CD4-positive, alpha-beta T cell treated with Interleukin-21 for 1 hour (primary cell): Measurements from ENCODE around the gene AKAP12.
"Not testable (repeated sequence)": the region's sequence is repeated elsewhere in the genome, so short reads cannot be mapped to it uniquely, and the experiment has no call there.

Source experiments
- DNase-seq: peaks from one replicate; pipeline ENCODE4 v3.0.0-alpha.2; 2020

The AKAP12 gene

GRCh38 chr6:151288712-151289398 lies 49.1 kb downstream of the AKAP12 start:
- DNase-seq, result no peak

GRCh38 chr6:151289399-151290007 lies 49.7 kb downstream of the AKAP12 start:
- DNase-seq, result no peak

DNA sequence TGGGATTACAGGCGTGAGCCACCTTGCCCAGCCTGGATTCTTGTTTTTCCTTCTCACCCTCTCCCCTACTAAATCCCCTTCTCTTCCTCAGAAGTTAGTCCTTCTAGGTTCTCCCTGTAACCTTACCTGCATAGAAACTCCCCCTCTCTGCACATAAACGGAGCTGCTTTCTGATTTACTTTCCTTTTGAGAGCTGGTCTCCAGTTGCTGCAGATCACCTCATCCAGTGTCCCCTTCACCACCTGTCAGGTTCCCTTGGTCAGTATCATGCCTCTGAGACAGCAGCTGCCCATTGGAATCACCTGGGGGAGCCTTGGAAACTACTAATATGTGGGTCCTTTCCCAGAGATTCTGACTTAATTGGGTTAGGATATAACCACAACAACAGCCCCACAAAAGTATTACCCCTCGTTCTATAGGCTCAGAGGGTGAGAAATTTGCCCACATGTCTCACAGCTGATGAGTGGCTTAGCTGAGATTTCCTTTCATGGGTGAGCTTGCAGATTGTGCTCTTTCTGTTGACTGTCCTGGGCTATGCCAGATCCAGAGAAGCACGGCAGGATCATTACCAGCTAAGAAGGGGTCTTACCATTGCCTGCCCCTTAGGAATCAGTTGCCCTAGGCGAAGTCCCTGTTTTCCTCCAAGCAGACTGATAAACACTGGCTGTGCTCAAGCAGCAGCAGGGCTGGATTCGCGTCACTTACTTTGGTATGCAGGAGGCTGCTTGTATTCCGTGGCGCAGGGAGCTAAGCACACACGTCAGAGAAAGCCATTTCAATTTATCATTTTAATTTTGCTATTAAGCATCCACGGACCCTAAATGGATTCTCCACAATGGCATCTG lies 51.3 kb downstream of the AKAP12 start:
- no peak for DNase-seq

- DNase-seq, result no peak
These were observed 51.9 kb downstream of the AKAP12 start for GRCh38 chr6:151291722-151292059.

- no peak for DNase-seq
These were observed 53.4 kb downstream of the AKAP12 start for GRCh38 chr6:151292974-151293687.

DNA sequence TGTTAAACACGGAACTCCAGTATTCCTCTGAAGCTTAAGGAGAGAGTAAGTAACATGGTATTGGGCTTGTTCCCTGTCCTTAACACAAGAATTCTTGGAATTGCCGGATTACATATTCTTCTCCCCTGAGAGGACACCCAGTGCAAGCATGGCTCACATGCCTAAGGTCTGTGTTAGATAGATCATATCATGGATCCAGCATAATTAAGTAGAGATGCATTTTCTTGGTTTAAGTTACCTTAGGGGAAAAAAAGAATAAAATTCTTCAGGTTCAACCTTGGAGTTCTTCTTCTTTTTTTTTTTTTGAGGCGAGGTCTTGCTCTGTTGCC lies 53.9 kb downstream of the AKAP12 start:
- no peak for DNase-seq

DNA sequence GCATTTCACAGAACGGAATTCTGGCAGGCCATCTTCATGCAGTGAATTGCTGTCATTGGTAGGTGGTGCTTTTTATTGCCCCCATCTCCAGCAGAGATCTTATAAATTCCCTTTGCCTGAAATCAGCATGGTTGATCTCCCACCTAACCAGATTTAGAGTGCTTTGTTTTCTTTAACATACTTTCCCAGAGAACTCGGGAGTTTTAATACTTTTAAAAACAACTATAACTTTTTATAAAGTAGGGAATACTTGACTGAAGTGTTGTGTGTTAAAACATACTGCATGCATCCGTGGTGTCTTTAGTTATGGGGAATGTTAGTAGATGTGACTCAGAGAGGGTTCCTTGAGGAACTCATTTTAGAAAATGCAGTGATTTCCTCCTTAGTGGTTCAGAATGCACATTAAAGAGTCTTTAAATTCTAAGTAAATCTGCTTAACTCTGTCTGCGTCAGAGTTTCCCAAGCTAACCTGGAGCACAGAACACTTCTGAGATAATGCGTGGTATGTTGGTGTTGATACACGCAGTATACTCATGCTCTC lies 54.9 kb downstream of the AKAP12 start:
- DNase-seq, result no peak

GRCh38 chr6:151297886-151298285 lies 58.1 kb downstream of the AKAP12 start:
- no peak for DNase-seq

DNA sequence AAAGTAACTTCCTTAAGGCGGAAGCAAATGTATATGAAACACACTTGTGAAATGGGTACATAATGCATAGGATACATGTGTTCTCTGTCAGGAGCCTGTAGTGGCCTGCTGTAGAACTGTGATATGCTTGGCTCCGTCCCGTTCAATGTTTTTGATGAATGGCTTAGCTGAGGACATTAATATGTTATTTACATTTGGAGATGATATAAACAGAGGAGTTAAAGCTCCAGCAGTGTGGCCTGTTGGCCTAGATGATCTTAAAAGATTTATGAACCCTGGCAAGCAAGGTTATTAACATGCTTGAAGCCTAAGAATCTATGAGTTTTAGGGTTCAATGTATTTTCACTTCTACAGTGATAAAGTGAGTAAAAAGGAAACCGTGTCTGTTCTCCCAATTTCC lies 59.2 kb downstream of the AKAP12 start:
- no peak for DNase-seq

- no peak for DNase-seq
These were observed 60.7 kb downstream of the AKAP12 start for GRCh38 chr6:151300267-151300991.

DNA sequence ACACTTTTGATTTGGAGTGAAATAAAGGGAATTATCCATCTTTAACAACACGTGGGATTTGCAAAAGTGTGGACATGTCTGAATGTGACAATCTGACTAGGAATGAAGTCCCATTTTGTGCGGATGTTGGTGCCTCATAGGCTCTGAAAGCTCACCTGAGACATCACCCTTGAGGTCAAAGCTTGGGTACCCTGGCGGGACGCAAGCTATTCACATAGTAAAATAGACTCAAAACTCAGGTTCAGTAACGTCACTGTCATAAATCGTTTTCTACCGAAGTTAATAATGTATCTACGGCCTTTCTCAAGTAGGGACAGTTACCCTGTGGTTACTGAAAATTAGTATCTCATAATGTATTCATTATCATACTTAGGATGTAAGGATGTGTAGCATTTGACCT lies 61.8 kb downstream of the AKAP12 start:
- DNase-seq, result no peak

DNA sequence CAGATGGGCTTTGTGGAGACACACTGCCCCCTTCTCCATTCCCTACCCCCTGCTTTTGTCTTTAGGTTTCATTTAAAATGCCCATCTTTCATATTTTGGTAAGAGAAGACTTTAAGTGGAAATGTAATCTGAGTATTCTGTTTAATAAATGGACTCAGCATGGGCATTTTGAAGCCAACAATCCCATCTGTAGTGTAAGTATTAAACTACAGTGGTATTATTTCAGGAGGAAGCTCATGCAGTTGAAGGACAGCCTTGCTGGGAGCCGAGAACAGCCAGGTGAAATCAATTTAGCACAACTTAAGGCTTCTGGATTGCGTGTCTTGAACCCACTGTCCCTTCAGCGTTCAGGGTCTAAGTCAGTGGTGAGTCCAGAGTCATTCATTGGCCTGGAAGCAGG lies 63.5 kb downstream of the AKAP12 start:
- DNase-seq, result no peak

DNA sequence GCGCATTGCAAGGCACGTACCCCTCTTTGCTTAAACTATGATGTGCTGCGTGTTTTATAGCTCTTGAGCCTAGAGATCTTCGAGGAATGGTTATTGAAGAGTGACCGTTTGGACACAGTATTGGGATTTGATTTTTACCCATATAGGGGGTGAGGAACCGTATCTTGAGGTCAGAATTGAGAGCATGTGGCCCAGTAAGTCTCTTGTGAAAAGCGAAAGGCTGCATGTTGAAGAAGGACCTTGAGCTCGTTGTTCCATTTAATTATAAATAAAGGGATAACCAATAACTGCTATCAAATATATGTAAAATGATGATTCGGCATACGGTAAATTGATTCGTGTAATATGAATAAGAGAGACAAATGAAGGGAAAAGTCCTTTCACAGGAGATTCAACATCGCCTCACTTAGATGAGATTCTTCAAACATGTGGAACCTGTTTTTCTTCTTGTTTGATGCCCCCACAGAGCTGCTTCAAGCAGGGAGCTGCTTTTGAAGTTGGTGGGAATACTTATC lies 66.6 kb downstream of the AKAP12 start:
- no peak for DNase-seq

DNA sequence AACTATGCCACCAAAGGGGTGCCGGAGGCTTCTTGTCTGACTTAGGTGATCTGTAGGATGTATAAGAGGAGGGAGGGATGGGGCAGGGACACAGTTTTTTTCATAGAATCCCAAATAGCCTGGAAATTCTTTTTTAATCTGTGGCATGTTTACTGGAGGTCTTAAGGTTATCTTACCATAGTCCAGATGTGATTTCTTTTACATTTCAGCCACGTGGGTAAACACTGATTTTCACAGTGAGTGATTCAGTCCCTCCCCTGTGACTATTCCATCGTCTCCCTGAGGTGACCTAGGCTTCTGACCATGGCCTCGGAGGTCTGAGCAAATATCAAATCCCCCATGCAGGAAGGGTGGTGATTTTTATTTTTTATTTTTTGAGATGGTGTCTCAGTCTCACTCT lies 67.7 kb downstream of the AKAP12 start:
- no peak for DNase-seq

DNA sequence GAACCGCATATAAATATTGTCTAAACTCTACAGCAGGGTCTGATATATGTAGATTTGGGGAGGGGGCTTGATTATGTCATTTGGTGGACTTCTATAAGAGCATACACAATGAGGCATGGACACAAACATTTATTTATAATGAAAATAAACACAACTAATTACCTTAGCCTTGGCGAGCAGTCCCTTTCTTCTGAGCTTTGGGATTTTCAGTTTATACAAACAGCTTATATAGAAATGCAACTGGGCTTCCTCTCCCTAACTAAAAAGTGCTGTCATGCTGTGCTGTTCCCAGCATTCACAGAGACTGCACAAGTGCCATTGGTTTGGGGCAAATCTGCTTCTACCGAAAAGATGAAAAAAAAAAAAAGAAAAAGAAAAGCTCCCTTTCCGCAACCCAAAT lies 69.9 kb downstream of the AKAP12 start:
- no peak for DNase-seq

- no peak for DNase-seq
These were observed 70.5 kb downstream of the AKAP12 start for GRCh38 chr6:151310279-151310678.

GRCh38 chr6:151310852-151311767 lies 71.3 kb downstream of the AKAP12 start:
- no peak for DNase-seq

GRCh38 chr6:151313066-151313491 lies 73.3 kb downstream of the AKAP12 start:
- DNase-seq, result no peak

- DNase-seq, result not testable (repeated sequence)
These were observed 75.9 kb downstream of the AKAP12 start for GRCh38 chr6:151315661-151316060.

- DNase-seq, result no peak
These were observed 77.6 kb downstream of the AKAP12 start for GRCh38 chr6:151317103-151317994.
